HepG2 (cell line): ENCODE measurements around the gene FBXL4. TPM values are rescaled to one million over a fixed set of nuclear protein-coding genes. Genes with fewer than 3 reads are reported as not detected.

ENCODE experiments used
- ATAC-seq: fragments of 200-7000 bp; cut with Tn5 transposase; 3 replicates; pipeline ENCODE4 v1.9.1; 2020; ENCODE audit warnings: mild to moderate bottlenecking, moderate library complexity
- BruUV-seq: library from RNA; stranded (reverse); fragments of 400-500 nt; replicated peaks from 2 replicates; lab custom pipeline; 2021; lab: Mats Ljungman, UMichigan
- CTCF ChIA-PET: fragments of 300-600 bp; formaldehyde crosslinking; extraction: SDS; loops from one replicate; lab custom pipeline; 2021; ENCODE audit warnings: low total read pairs, inconsistent platforms, low intra/inter-chr PET ratio; lab: Yijun Ruan, JAX
- POLR2A ChIA-PET: fragments of 350-600 bp; sonication (Branson Sonifier 250); formaldehyde crosslinking; loops from one replicate; lab custom pipeline; 2020; ENCODE audit warnings: antibody characterized with exemption, inconsistent platforms; lab: Yijun Ruan, JAX
- DNase-seq: peaks from one replicate; pipeline ENCODE4 v3.0.0-alpha.2; 2015; ENCODE audit warnings: low spot score
- FAIRE-seq: peaks from 3 replicates; lab custom pipeline; 2011; peaks lifted over from hg19 to GRCh38; lab: Jason Lieb, UNC
- H2AFZ ChIP-seq: one replicate; pipeline ENCODE4 v1.6.1; 2011; ENCODE audit warnings: low read length, inconsistent platforms
- H3K27ac ChIP-seq: fragments of 300-600 bp; 3 replicates; pipeline ENCODE4 v1.8.0; 2011; ENCODE audit warnings: mixed run types, mild to moderate bottlenecking, mixed read lengths, low read length, inconsistent platforms; ENCODE audit not compliant: insufficient read depth; ENCODE audit errors: extremely low read length
- H3K27me3 ChIP-seq, 2 experiments: fragments of 200-600 bp in 1 of 2; 2 replicates in 1 of 2; 3 replicates in 1 of 2; pipeline versions ENCODE4 v1.6.0 to v1.8.0; 2011; ENCODE audit warnings: low read length in 2 of 2, mild to moderate bottlenecking in 2 of 2, moderate library complexity in 2 of 2, inconsistent platforms in 1 of 2; ENCODE audit not compliant: insufficient read depth in 2 of 2, control insufficient read depth in 1 of 2
- H3K36me3 ChIP-seq, 2 experiments: fragments of 200-600 bp in 1 of 2; replicated peaks in 1 of 2; 2 replicates in 1 of 2; 3 replicates in 1 of 2; pipeline versions ENCODE4 v1.5.1 to v1.8.0; 2011; ENCODE audit warnings: low read length in 2 of 2, inconsistent platforms in 1 of 2; ENCODE audit not compliant: insufficient read depth in 2 of 2, control insufficient read depth in 1 of 2
- H3K4me1 ChIP-seq: 2 replicates; pipeline ENCODE4 v1.5.1; 2012; ENCODE audit warnings: low read length, inconsistent platforms; ENCODE audit not compliant: insufficient read depth
- H3K4me2 ChIP-seq: 2 replicates; pipeline ENCODE4 v1.6.0; 2011; ENCODE audit warnings: low read depth, low read length, inconsistent platforms
- H3K4me3 ChIP-seq, 3 experiments: fragments of 200-600 bp in 1 of 3; sonication (generic), shearing (Covaris generic) in 1 of 3; replicated peaks in 1 of 3; 2 replicates each; pipeline ENCODE4 v1.5.1; 2011 to 2016; ENCODE audit warnings: low read length in 3 of 3, inconsistent platforms in 2 of 3, low read depth in 2 of 3, mild to moderate bottlenecking in 2 of 3, control low read depth in 1 of 3, mixed read lengths in 1 of 3; ENCODE audit not compliant: insufficient read depth in 1 of 3
- H3K79me2 ChIP-seq: one replicate; pipeline ENCODE4 v1.6.1; 2011; ENCODE audit warnings: low read length, inconsistent platforms; ENCODE audit not compliant: insufficient read depth
- H3K9ac ChIP-seq: 2 replicates; pipeline ENCODE4 v1.6.0; 2011; ENCODE audit warnings: mild to moderate bottlenecking, low read depth, low read length, inconsistent platforms; ENCODE audit not compliant: insufficient read depth
- H3K9me3 ChIP-seq: 2 replicates; pipeline ENCODE4 v1.5.1; 2012; ENCODE audit warnings: mild to moderate bottlenecking, low read length
- H4K20me1 ChIP-seq: 2 replicates; pipeline ENCODE4 v1.6.0; 2011; ENCODE audit warnings: inconsistent platforms, mild to moderate bottlenecking, low read length, moderate library complexity; ENCODE audit not compliant: insufficient read depth
- HIC2 ChIP-seq: sonication (generic); formaldehyde crosslinking; IDR thresholded peaks from 2 replicates; pipeline ENCODE4 v1.9.0; 2022; ENCODE audit warnings: low read depth, missing genetic modification reagents
- SYNCRIP ChIP-seq: fragments of 200-400 bp; formaldehyde crosslinking; IDR thresholded peaks from 2 replicates; pipeline ENCODE4 v1.6.1; 2018; ENCODE audit warnings: mild to moderate bottlenecking, low read depth, low read length; ENCODE audit not compliant: insufficient read depth
- ZMAT3 ChIP-seq: sonication (generic); formaldehyde crosslinking; conservative IDR thresholded peaks from 2 replicates; pipeline ENCODE4 v1.7.0; 2021; ENCODE audit warnings: missing genetic modification reagents
- ZNF777 ChIP-seq: sonication (generic); formaldehyde crosslinking; IDR thresholded peaks from 2 replicates; pipeline ENCODE4 v1.4.0; 2020; ENCODE audit warnings: missing genetic modification reagents
- WGBS: methylation state at CpG from one replicate; pipeline ENCODE4 v1.1.6; 2017; ENCODE audit warnings: low lambda C conversion rate; 5-methylcytosine and 5-hydroxymethylcytosine counted together
- in situ Hi-C: cut with HindIII; loops from 2 replicates; pipeline ENCODE4 v1.10.0; 2017; ENCODE audit warnings: low pct_unique_long_range_greater_than_20kb; ENCODE audit not compliant: extremely low pct_ligation_motif_present
- intact Hi-C: fragments of 100-400 bp; cut with micrococcal nuclease; formaldehyde crosslinking; loops from one replicate; pipeline ENCODE4 v1.10.0; 2022; ENCODE audit not compliant: unreplicated experiment
- polyA plus RNA-seq, 8 experiments: library from polyadenylated mRNA; depleted of rRNA in 3 of 8; stranded (reverse) in 7 of 8; unstranded in 1 of 8; fragments of >200 nt; fragmentation: Illumina TruSeq in 4 of 8; extraction: Trizol in 4 of 8; gene quantifications; 2 replicates each; pipeline versions ENCODE4 v1.2.1 to v1.2.3, GENCODE V29; 2011 to 2016; ENCODE audit warnings: low read depth in 4 of 8, missing spikeins in 1 of 8, mixed read lengths in 1 of 8; ENCODE audit not compliant: insufficient read depth in 1 of 8
- total RNA-seq, 5 experiments: library from RNA; depleted of rRNA; stranded (reverse); fragments of >200 nt; fragmentation: Illumina TruSeq; extraction: Trizol; gene quantifications; 2 replicates each; pipeline ENCODE4 v1.2.3, GENCODE V29; 2016; ENCODE audit warnings: low read depth in 1 of 5

FBXL4 gene
- total and polyA plus RNA-seq, 2 of the 13 experiments (the other 11 are each of a cell fraction or from before 2014, with no cell fraction given), result 13.2 to 17.6 TPM

GRCh38 chr6:98931696-98932095 lies 16.1 kb downstream of the FBXL4 start:
- in situ Hi-C loops (no loop called here), intact Hi-C loops (no loop called here)
- Histone ChIP-seq H3K27me3 (no peaks in the 10 kb centered on the region), H2AFZ (no peak overlapping the region), H3K4me1 (no peaks in the 10 kb centered on the region), H3K36me3 (peaks cover 0 to 6% of the 10 kb centered on the region in 2 experiments; a peak in 2 of 5 replicates), H3K27ac (no peak overlapping the region), H3K4me2 (no peak overlapping the region), H3K9ac (no peak overlapping the region), H4K20me1 (0 out of 2 replicates have a peak, but pooled peaks cover 3% of the 10 kb centered on the region), H3K9me3 (no peaks in the 10 kb centered on the region), H3K79me2 (no peaks in the 10 kb centered on the region), H3K4me3 (no peak overlapping the region)
- ATAC-seq (no peak), FAIRE-seq (no peak), DNase-seq (no peak)
- POLR2A ChIA-PET, result interaction anchor here (1.0 kb wide), 1 partner anchor 16 kb away, joined by 3 read pairs; the partner anchor contains the start of gene FBXL4
- BruUV-seq, result no TSS peak
- TF ChIP-seq ZMAT3 (CRISPR knock-in tag), result no peak
- 97% methylated on average over 3 of the region's 3 CpGs for whole genome bisulfite sequencing
- CTCF ChIA-PET, result no interaction called here

GRCh38 chr6:98929498-98930060 lies 18.2 kb downstream of the FBXL4 start:
- H3K27me3 ChIP-seq, result no peaks in the 10 kb centered on the region
- no peak overlapping the region for H3K27ac ChIP-seq
- no peak overlapping the region for H3K4me3 ChIP-seq
- H3K4me2 ChIP-seq, result no peak overlapping the region
- 98% methylated on average over 2 of the region's 2 CpGs for WGBS
- POLR2A ChIA-PET, result no interaction called here
- H3K4me1 ChIP-seq, result no peaks in the 10 kb centered on the region
- TF ChIP-seq SYNCRIP (no peak), ZNF777 (no peak), HIC2 (CRISPR knock-in tag) (no peak)
- TF ChIP-seq, all 625 proteins: peak for 0
- DNase-seq (no peak), ATAC-seq (no peak), FAIRE-seq (no peak)
- BruUV-seq, result no TSS peak
- Histone ChIP-seq H4K20me1 (0 out of 2 replicates have a peak, but pooled peaks cover 3% of the 10 kb centered on the region), H2AFZ (no peak overlapping the region), H3K9me3 (no peaks in the 10 kb centered on the region), H3K36me3 (peaks cover 0 to 14% of the 10 kb centered on the region in 2 experiments; a peak in 3 of 5 replicates), H3K9ac (no peak overlapping the region), H3K79me2 (no peaks in the 10 kb centered on the region)
- intact Hi-C loops (no loop called here), in situ Hi-C loops (no loop called here)
- CTCF ChIA-PET, result no interaction called here
